Umbilical cord (tissue), 2 donors: ENCODE measurements around the gene TRAF3. TPM values are rescaled to one million over a fixed set of nuclear protein-coding genes. Genes with fewer than 3 reads are reported as not detected.

Experiments
- DNase-seq: peaks from one replicate; pipeline ENCODE4 v3.0.0-alpha.2; 2015; ENCODE audit warnings: low spot score
- total RNA-seq: library from RNA; depleted of rRNA; stranded (reverse); fragments of >200 nt; gene quantifications from one replicate; pipeline ENCODE4 v1.2.3, GENCODE V29; 2014; ENCODE audit warnings: low replicate concordance; ENCODE audit not compliant: insufficient read depth

Gene TRAF3
- total RNA-seq, 1 donor from 2014 or later = 15.6 TPM

GRCh38 chr14:102777711-102778337, 575 bp downstream of the TRAF3 start:
- DNase-seq = no peak

- DNase-seq = peak; percentile 24
Measured at GRCh38 chr14:102778338-102779083, 1.3 kb downstream of the TRAF3 start.

- no peak for DNase-seq
Measured at GRCh38 chr14:102779084-102779462, 1.8 kb downstream of the TRAF3 start.

- no peak for DNase-seq
Measured at GRCh38 chr14:102779574-102780315, 2.5 kb downstream of the TRAF3 start.

GRCh38 chr14:102781063-102781462, 3.8 kb downstream of the TRAF3 start:
- no peak for DNase-seq

- DNase-seq = no peak
Measured at GRCh38 chr14:102782974-102783373, 5.7 kb downstream of the TRAF3 start.

- DNase-seq = no peak
Measured at GRCh38 chr14:102784892-102785594, 7.8 kb downstream of the TRAF3 start.

GRCh38 chr14:102785595-102785963, 8.3 kb downstream of the TRAF3 start:
- DNase-seq = no peak

GRCh38 chr14:102786768-102787167, 9.5 kb downstream of the TRAF3 start:
- DNase-seq = no peak

GRCh38 chr14:102789349-102789748, 12.1 kb downstream of the TRAF3 start:
- no peak for DNase-seq

- DNase-seq = no peak
Measured at GRCh38 chr14:102793531-102794328, 16.5 kb downstream of the TRAF3 start.

GRCh38 chr14:102795060-102795925, 18.0 kb downstream of the TRAF3 start:
- peak; percentile 87 for DNase-seq

- no peak for DNase-seq
Measured at GRCh38 chr14:102796661-102797190, 19.5 kb downstream of the TRAF3 start.

- no peak for DNase-seq
Measured at GRCh38 chr14:102798926-102799325, 21.7 kb downstream of the TRAF3 start.

GRCh38 chr14:102799684-102800562, 22.7 kb downstream of the TRAF3 start:
- peak; percentile 7 for DNase-seq

GRCh38 chr14:102802834-102803523, 25.7 kb downstream of the TRAF3 start:
- DNase-seq = no peak

- DNase-seq = no peak
Measured at GRCh38 chr14:102804858-102805257, 27.6 kb downstream of the TRAF3 start.

- DNase-seq = no peak
Measured at GRCh38 chr14:102805371-102805891, 28.2 kb downstream of the TRAF3 start.
